ENCODE data around the gene BCLAF1. TPM values are rescaled to one million over a fixed set of nuclear protein-coding genes. Genes with fewer than 3 reads are reported as not detected.
A peak's percentile ranks its signal among the peaks of the same experiment; 100 is the strongest.

The BCLAF1 gene
- total and polyA plus RNA-seq, 9 of the 15 experiments (the other 6 are each of a cell fraction or from before 2014, with no cell fraction given), result 65.4 to 286 (median 165) TPM

GRCh38 chr6:136307351-136307750 lies 17.7 kb upstream of the BCLAF1 start (continued):
- no peak for TF ChIP-seq MXI1 (IDR thresholded peaks at IDR 0.05; ENCODE audit: low read depth, low read length)
- no peak for TF ChIP-seq ZNF23 (CRISPR knock-in tag; IDR thresholded peaks at IDR 0.05)
- no peak for TF ChIP-seq THAP7 (CRISPR knock-in tag; IDR thresholded peaks at IDR 0.05)
- TF ChIP-seq, protein P1, sequence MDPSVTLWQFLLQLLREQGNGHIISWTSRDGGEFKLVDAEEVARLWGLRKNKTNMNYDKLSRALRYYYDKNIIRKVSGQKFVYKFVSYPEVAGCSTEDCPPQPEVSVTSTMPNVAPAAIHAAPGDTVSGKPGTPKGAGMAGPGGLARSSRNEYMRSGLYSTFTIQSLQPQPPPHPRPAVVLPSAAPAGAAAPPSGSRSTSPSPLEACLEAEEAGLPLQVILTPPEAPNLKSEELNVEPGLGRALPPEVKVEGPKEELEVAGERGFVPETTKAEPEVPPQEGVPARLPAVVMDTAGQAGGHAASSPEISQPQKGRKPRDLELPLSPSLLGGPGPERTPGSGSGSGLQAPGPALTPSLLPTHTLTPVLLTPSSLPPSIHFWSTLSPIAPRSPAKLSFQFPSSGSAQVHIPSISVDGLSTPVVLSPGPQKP (CRISPR knock-in tag; IDR thresholded peaks at IDR 0.05), result no peak
- TF ChIP-seq CUX1 (CRISPR knock-in tag; IDR thresholded peaks at IDR 0.05), result no peak
- no peak for TF ChIP-seq ARNT (IDR thresholded peaks at IDR 0.05)
- TF ChIP-seq EP300 (IDR thresholded peaks at IDR 0.05; ENCODE audit: low read length), result peak; percentile 70; the same call in 1 of the 2 replicates
- no peak for TF ChIP-seq IRF2 (CRISPR knock-in tag; IDR thresholded peaks at IDR 0.05)
- no peak for TF ChIP-seq USF2 (CRISPR knock-in tag; IDR thresholded peaks at IDR 0.05)
- TF ChIP-seq KAT7 (CRISPR knock-in tag; IDR thresholded peaks at IDR 0.05; ENCODE audit: borderline replicate concordance), result no peak
- peak; percentile 78; the same call in 1 of the 2 replicates for TF ChIP-seq MEF2A (IDR thresholded peaks at IDR 0.05; ENCODE audit: control insufficient read depth, low read depth, low read length)
- no peak for TF ChIP-seq ZNF584 (CRISPR knock-in tag; IDR thresholded peaks at IDR 0.05; ENCODE audit: low read depth)
- TF ChIP-seq THRB (CRISPR knock-in tag; conservative IDR thresholded peaks at IDR 0.05), result no peak
- TF ChIP-seq FOXA1 (IDR thresholded peaks at IDR 0.05; ENCODE audit: borderline replicate concordance), result no peak
- TF ChIP-seq MED1 (CRISPR knock-in tag; IDR thresholded peaks at IDR 0.05; ENCODE audit: borderline replicate concordance), result no peak
- TF ChIP-seq UBTF (IDR thresholded peaks at IDR 0.05; ENCODE audit: borderline replicate concordance in 1 of 2, low read depth in 2 of 2, low read length in 2 of 2), result no peak
- peak; percentile 75 for TF ChIP-seq GATA2 (CRISPR knock-in tag; IDR thresholded peaks at IDR 0.05)
